Measurements from ENCODE around the gene MED23. TPM values are rescaled to one million over a fixed set of nuclear protein-coding genes. Genes with fewer than 3 reads are reported as not detected.

MED23 gene
- total RNA-seq, 1 donor from 2014 or later: 29.5 TPM

GRCh38 chr6:131629651-131630050 lies 1.6 kb upstream of the MED23 start:
- H3K27me3 Mint-ChIP-seq (ENCODE audit: low read depth, unreplicated experiment): no peaks in the 10 kb centered on the region
- no peak overlapping the region for H3K27ac ChIP-seq (ENCODE audit: low read depth, low read length)
- H3K9me3 ChIP-seq (ENCODE audit: insufficient read depth, low read depth, low read length): no peaks in the 10 kb centered on the region
- H2AFZ ChIP-seq (ENCODE audit: low read depth, low read length): no peak overlapping the region
- no peak for FAIRE-seq
- H3K4me1 ChIP-seq (ENCODE audit: insufficient read depth, low read length): peaks cover 2% of the 10 kb centered on the region
- H3K4me1 Mint-ChIP-seq (ENCODE audit: low read depth, unreplicated experiment): peaks cover 6% of the 10 kb centered on the region
- H3K4me3 ChIP-seq (ENCODE audit: insufficient read depth, low read depth, low read length): no peak overlapping the region
- H3K36me3 Mint-ChIP-seq (ENCODE audit: low read depth, unreplicated experiment): peaks cover under 1% of the 10 kb centered on the region
- TF ChIP-seq CTCF (IDR thresholded peaks at IDR 0.05; ENCODE audit: insufficient read depth, low read depth, low read length) (no peak), EZH2 (IDR thresholded peaks at IDR 0.05; ENCODE audit: insufficient read depth, low read length) (no peak)
- no peak overlapping the region for H3K4me3 Mint-ChIP-seq (ENCODE audit: unreplicated experiment)
- H4K20me1 ChIP-seq (ENCODE audit: insufficient read depth, low read length): no peaks in the 10 kb centered on the region
- no peaks in the 10 kb centered on the region for H3K27me3 ChIP-seq (ENCODE audit: insufficient read depth, low read length)
- H3K4me2 ChIP-seq (ENCODE audit: low read length): no peak overlapping the region
- H3K36me3 ChIP-seq (ENCODE audit: insufficient read depth, low read length): no peaks in the 10 kb centered on the region
- no peak for DNase-seq (ENCODE audit: low read depth)
- H3K79me2 ChIP-seq (ENCODE audit: insufficient read depth, low read length): peaks cover 21% of the 10 kb centered on the region
- no peak overlapping the region for H3K27ac Mint-ChIP-seq (ENCODE audit: unreplicated experiment)
- H3K9me3 Mint-ChIP-seq (ENCODE audit: unreplicated experiment): no peaks in the 10 kb centered on the region
- no peak overlapping the region for H3K9ac ChIP-seq (ENCODE audit: low read length)

GRCh38 chr6:131628726-131629125 lies 684 bp upstream of the MED23 start:
- no peak for DNase-seq (ENCODE audit: low read depth)
- H3K27ac Mint-ChIP-seq (ENCODE audit: unreplicated experiment): no peak overlapping the region
- Histone ChIP-seq H3K4me2 (ENCODE audit: low read length) (no peak overlapping the region), H3K79me2 (ENCODE audit: insufficient read depth, low read length) (peaks cover 21% of the 10 kb centered on the region), H3K4me1 (ENCODE audit: insufficient read depth, low read length) (peaks cover 2% of the 10 kb centered on the region), H3K36me3 (ENCODE audit: insufficient read depth, low read length) (peaks cover 8% of the 10 kb centered on the region), H3K4me3 (ENCODE audit: insufficient read depth, low read depth, low read length) (peak overlapping the region; percentile 86), H3K27me3 (ENCODE audit: insufficient read depth, low read length) (no peaks in the 10 kb centered on the region), H3K9me3 (ENCODE audit: insufficient read depth, low read depth, low read length) (no peaks in the 10 kb centered on the region), H4K20me1 (ENCODE audit: insufficient read depth, low read length) (no peaks in the 10 kb centered on the region), H3K9ac (ENCODE audit: low read length) (no peak overlapping the region), H3K27ac (ENCODE audit: low read depth, low read length) (no peak overlapping the region), H2AFZ (ENCODE audit: low read depth, low read length) (no peak overlapping the region)
- TF ChIP-seq CTCF (IDR thresholded peaks at IDR 0.05; ENCODE audit: insufficient read depth, low read depth, low read length) (no peak), EZH2 (IDR thresholded peaks at IDR 0.05; ENCODE audit: insufficient read depth, low read length) (no peak)
- H3K36me3 Mint-ChIP-seq (ENCODE audit: low read depth, unreplicated experiment): peaks cover 1% of the 10 kb centered on the region
- FAIRE-seq: no peak
- no peaks in the 10 kb centered on the region for H3K27me3 Mint-ChIP-seq (ENCODE audit: low read depth, unreplicated experiment)
- H3K9me3 Mint-ChIP-seq (ENCODE audit: unreplicated experiment): no peaks in the 10 kb centered on the region
- H3K4me1 Mint-ChIP-seq (ENCODE audit: low read depth, unreplicated experiment): peaks cover 6% of the 10 kb centered on the region
- H3K4me3 Mint-ChIP-seq (ENCODE audit: unreplicated experiment): no peak overlapping the region

- no peaks in the 10 kb centered on the region for H3K36me3 Mint-ChIP-seq (ENCODE audit: low read depth, unreplicated experiment)
- H3K4me1 Mint-ChIP-seq (ENCODE audit: low read depth, unreplicated experiment): no peaks in the 10 kb centered on the region
- H3K9me3 ChIP-seq (ENCODE audit: insufficient read depth, low read depth, low read length): no peaks in the 10 kb centered on the region
- no peak for DNase-seq (ENCODE audit: low read depth)
- no peak overlapping the region for H3K27ac Mint-ChIP-seq (ENCODE audit: unreplicated experiment)
- H3K27me3 Mint-ChIP-seq (ENCODE audit: low read depth, unreplicated experiment): no peaks in the 10 kb centered on the region
- H4K20me1 ChIP-seq (ENCODE audit: insufficient read depth, low read length): no peaks in the 10 kb centered on the region
- TF ChIP-seq EZH2 (IDR thresholded peaks at IDR 0.05; ENCODE audit: insufficient read depth, low read length) (no peak), CTCF (IDR thresholded peaks at IDR 0.05; ENCODE audit: insufficient read depth, low read depth, low read length) (no peak)
- no peak for FAIRE-seq
- peaks cover 72% of the 10 kb centered on the region for H3K36me3 ChIP-seq (ENCODE audit: insufficient read depth, low read length)
- no peaks in the 10 kb centered on the region for H3K27me3 ChIP-seq (ENCODE audit: insufficient read depth, low read length)
- no peak overlapping the region for H3K27ac ChIP-seq (ENCODE audit: low read depth, low read length)
- no peak overlapping the region for H3K4me3 ChIP-seq (ENCODE audit: insufficient read depth, low read depth, low read length)
- H3K4me2 ChIP-seq (ENCODE audit: low read length): no peak overlapping the region
- no peaks in the 10 kb centered on the region for H3K4me1 ChIP-seq (ENCODE audit: insufficient read depth, low read length)
- no peak overlapping the region for H3K9ac ChIP-seq (ENCODE audit: low read length)
- no peaks in the 10 kb centered on the region for H3K9me3 Mint-ChIP-seq (ENCODE audit: unreplicated experiment)
- H2AFZ ChIP-seq (ENCODE audit: low read depth, low read length): no peak overlapping the region
- no peak overlapping the region for H3K4me3 Mint-ChIP-seq (ENCODE audit: unreplicated experiment)
- H3K79me2 ChIP-seq (ENCODE audit: insufficient read depth, low read length): no peaks in the 10 kb centered on the region
These were observed 12.8 kb downstream of the MED23 start for GRCh38 chr6:131615275-131615674.

Measured in astrocyte (in vitro differentiated cells and primary cell).